Upper lobe of left lung (tissue), 6 donors: ENCODE measurements around the gene TSPAN12. TPM values are rescaled to one million over a fixed set of nuclear protein-coding genes. Genes with fewer than 3 reads are reported as not detected.

Experiments
- ATAC-seq, 2 donors: fragments of 200-7000 bp; cut with Tn5 transposase; one replicate each; pipeline ENCODE4 v1.9.1; 2022; ENCODE audit warnings: mild to moderate bottlenecking in 2 of 2, moderate library complexity in 2 of 2; ENCODE audit not compliant: low FRiP score in 2 of 2
- DNase-seq, 2 donors: peaks; one replicate each; pipeline ENCODE4 v3.0.0-alpha.2; 2019 to 2020
- H3K27ac ChIP-seq, 4 donors: fragments of 200-600 bp; sonication (generic); one replicate each; pipeline ENCODE4 v1.5.1; 2016 to 2019
- H3K27me3 ChIP-seq, 4 donors: fragments of 200-600 bp; sonication (generic); one replicate each; pipeline ENCODE4 v1.5.1; 2017 to 2019
- H3K36me3 ChIP-seq, 4 donors: fragments of 200-600 bp; sonication (generic); one replicate each; pipeline ENCODE4 v1.5.1; 2016 to 2019
- H3K4me1 ChIP-seq, 4 donors: fragments of 200-600 bp; sonication (generic); one replicate each; pipeline ENCODE4 v1.5.1; 2018 to 2019
- H3K4me3 ChIP-seq, 4 donors: fragments of 200-600 bp; sonication (generic); one replicate each; pipeline ENCODE4 v1.5.1; 2017 to 2019; ENCODE audit warnings: mild to moderate bottlenecking in 2 of 4, moderate library complexity in 1 of 4
- H3K9me3 ChIP-seq, 4 donors: fragments of 200-600 bp; sonication (generic); one replicate each; pipeline ENCODE4 v1.5.1; 2018 to 2019
- CTCF ChIP-seq, 6 experiments: fragments of 450-650 bp in 4 of 6; fragments of 200-600 bp in 2 of 6; sonication (generic) in 2 of 6; IDR thresholded peaks; one replicate each; pipeline ENCODE4 v1.5.1; 2016 to 2019; ENCODE audit warnings: antibody characterized with exemption in 6 of 6
- EP300 ChIP-seq, 4 donors: sonication (generic); formaldehyde crosslinking; IDR thresholded peaks; one replicate each; pipeline ENCODE4 v1.5.1; 2017; ENCODE audit warnings: antibody characterized with exemption in 4 of 4, control low read depth in 2 of 4
- POLR2A ChIP-seq, 4 donors: fragments of 450-650 bp; IDR thresholded peaks; one replicate each; pipeline ENCODE4 v1.5.1; 2016 to 2017; ENCODE audit warnings: antibody characterized with exemption in 4 of 4, mild to moderate bottlenecking in 2 of 4
- POLR2AphosphoS5 ChIP-seq, 2 donors: sonication (generic); formaldehyde crosslinking; IDR thresholded peaks; one replicate each; pipeline ENCODE4 v1.5.1; 2017; ENCODE audit warnings: antibody characterized with exemption in 2 of 2
- WGBS, 2 donors: methylation state at CpG; one replicate each; pipeline ENCODE4 v1.1.5; 2017 to 2018; 5-methylcytosine and 5-hydroxymethylcytosine counted together
- total RNA-seq, 6 donors: library from RNA; depleted of rRNA in 4 of 6; stranded (reverse); fragments of >200 nt in 4 of 6; gene quantifications; one replicate each; pipeline versions ENCODE4 v1.1.0 to v1.2.1, GENCODE V29; 2016 to 2021
- donor health status: DM: no; HTN: no; CAD: no; lungs with moderate emphysema.
- donor health status: DM: no; HTN: yes; CAD: no; lungs with severe emphysema.

TSPAN12 gene
- total RNA-seq, 6 donors from 2014 or later, result 22.0 to 56.3 (median 40.0) TPM

- WGBS, 2 donors, result 83 to 90% methylated on average over 2 of the region's 2 CpGs
- peaks cover 0 to 8% (median 2%) of the 10 kb centered on the region in 4 donors for H3K4me1 ChIP-seq
- TF ChIP-seq POLR2AphosphoS5 (IDR thresholded peaks at IDR 0.05) (no peak), EP300 (IDR thresholded peaks at IDR 0.05) (no peak), POLR2A (IDR thresholded peaks at IDR 0.05) (no peak), CTCF (IDR thresholded peaks at IDR 0.05) (no peak)
- ATAC-seq (no peak), DNase-seq (no peak)
- H3K27ac ChIP-seq, result no peak overlapping the region
- no peak overlapping the region for H3K4me3 ChIP-seq
- H3K27me3 ChIP-seq, result no peaks in the 10 kb centered on the region
- no peaks in the 10 kb centered on the region for H3K9me3 ChIP-seq
- no peaks in the 10 kb centered on the region for H3K36me3 ChIP-seq
Measured at GRCh38 chr7:120843109-120843508, 14.8 kb downstream of the TSPAN12 start.

- WGBS, 2 donors, result 71% methylated on average over 4 of the region's 4 CpGs
- H3K9me3 ChIP-seq, result no peaks in the 10 kb centered on the region
- peak overlapping the region in 1 of 4 donors; percentile 19 for H3K27ac ChIP-seq
- H3K4me1 ChIP-seq, result peaks cover 0 to under 1% (median 0%) of the 10 kb centered on the region in 4 donors
- no peaks in the 10 kb centered on the region for H3K36me3 ChIP-seq
- no peak overlapping the region for H3K4me3 ChIP-seq
- no peaks in the 10 kb centered on the region for H3K27me3 ChIP-seq
- ATAC-seq, result no peak
- DNase-seq, result no peak
- no peak for TF ChIP-seq CTCF (IDR thresholded peaks at IDR 0.05)
- TF ChIP-seq POLR2A (IDR thresholded peaks at IDR 0.05), result no peak
- no peak for TF ChIP-seq POLR2AphosphoS5 (IDR thresholded peaks at IDR 0.05)
- TF ChIP-seq EP300 (IDR thresholded peaks at IDR 0.05), result no peak
Measured at GRCh38 chr7:120842121-120842621, 15.8 kb downstream of the TSPAN12 start.

GRCh38 chr7:120841608-120842007 is 16.3 kb downstream of the TSPAN12 start:
- Histone ChIP-seq H3K27ac (peak overlapping the region in 1 of 4 donors; percentile 19), H3K4me1 (no peaks in the 10 kb centered on the region), H3K9me3 (no peaks in the 10 kb centered on the region), H3K4me3 (no peak overlapping the region), H3K36me3 (no peaks in the 10 kb centered on the region), H3K27me3 (no peaks in the 10 kb centered on the region)
- TF ChIP-seq CTCF (IDR thresholded peaks at IDR 0.05) (no peak), POLR2A (IDR thresholded peaks at IDR 0.05) (no peak)
- no peak for DNase-seq
- WGBS, 2 donors, result 85% methylated on average over 2 of the region's 2 CpGs
- ATAC-seq, result no peak

GRCh38 chr7:120838281-120838682 is 19.7 kb downstream of the TSPAN12 start:
- ATAC-seq (no peak), DNase-seq (no peak)
- WGBS, 2 donors, result 70 to 73% methylated on average over 6 of the region's 6 CpGs
- peaks cover 0 to 7% (median 1%) of the 10 kb centered on the region in 4 donors for H3K4me1 ChIP-seq
- H3K4me3 ChIP-seq, result no peak overlapping the region
- peak overlapping the region in 2 of 4 donors; percentile 18 to 28 for H3K27ac ChIP-seq
- no peaks in the 10 kb centered on the region for H3K36me3 ChIP-seq
- H3K9me3 ChIP-seq, result no peaks in the 10 kb centered on the region
- no peak for TF ChIP-seq CTCF (IDR thresholded peaks at IDR 0.05)
- no peak for TF ChIP-seq POLR2AphosphoS5 (IDR thresholded peaks at IDR 0.05)
- no peak for TF ChIP-seq POLR2A (IDR thresholded peaks at IDR 0.05)
- no peak for TF ChIP-seq EP300 (IDR thresholded peaks at IDR 0.05)
- no peaks in the 10 kb centered on the region for H3K27me3 ChIP-seq

- WGBS, 2 donors, result 83 to 91% methylated on average over 4 of the region's 4 CpGs
- H3K4me1 ChIP-seq, result peaks cover under 1 to 10% (median 4%) of the 10 kb centered on the region in 4 donors
- TF ChIP-seq POLR2A (IDR thresholded peaks at IDR 0.05) (no peak), POLR2AphosphoS5 (IDR thresholded peaks at IDR 0.05) (no peak), EP300 (IDR thresholded peaks at IDR 0.05) (no peak), CTCF (IDR thresholded peaks at IDR 0.05) (no peak)
- no peak for ATAC-seq
- no peaks in the 10 kb centered on the region for H3K36me3 ChIP-seq
- DNase-seq, result no peak
- no peak overlapping the region for H3K4me3 ChIP-seq
- peak overlapping the region in 1 of 4 donors; percentile 28 for H3K27ac ChIP-seq
- no peaks in the 10 kb centered on the region for H3K9me3 ChIP-seq
- H3K27me3 ChIP-seq, result no peaks in the 10 kb centered on the region
Measured at GRCh38 chr7:120837599-120837998, 20.3 kb downstream of the TSPAN12 start.
